ENCODE data around the gene FLVCR2.

The FLVCR2 gene

GRCh38 chr14:75554482-75554881 lies 23.9 kb upstream of the FLVCR2 start:
- DNase-seq, result no peak

DNA sequence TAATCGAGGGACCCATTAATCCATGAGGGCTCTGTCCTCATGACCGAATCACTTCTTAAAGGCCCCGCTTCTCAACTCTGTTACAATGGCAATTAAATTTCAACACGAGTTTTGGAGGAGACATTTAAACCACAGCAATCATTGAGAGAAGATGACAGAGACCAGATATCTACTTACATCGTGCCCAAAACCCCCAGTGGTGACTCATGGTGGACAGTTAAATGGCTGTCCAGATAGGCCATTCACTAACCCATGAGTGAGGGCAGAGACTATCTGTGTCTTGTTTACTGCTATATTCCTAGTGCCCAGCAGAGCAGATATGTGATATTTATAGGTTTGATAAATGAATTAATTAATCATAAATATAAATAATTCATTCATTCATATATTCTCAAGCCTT lies 20.0 kb upstream of the FLVCR2 start:
- DNase-seq, result peak; percentile 77 to 88 (median 82)

DNA sequence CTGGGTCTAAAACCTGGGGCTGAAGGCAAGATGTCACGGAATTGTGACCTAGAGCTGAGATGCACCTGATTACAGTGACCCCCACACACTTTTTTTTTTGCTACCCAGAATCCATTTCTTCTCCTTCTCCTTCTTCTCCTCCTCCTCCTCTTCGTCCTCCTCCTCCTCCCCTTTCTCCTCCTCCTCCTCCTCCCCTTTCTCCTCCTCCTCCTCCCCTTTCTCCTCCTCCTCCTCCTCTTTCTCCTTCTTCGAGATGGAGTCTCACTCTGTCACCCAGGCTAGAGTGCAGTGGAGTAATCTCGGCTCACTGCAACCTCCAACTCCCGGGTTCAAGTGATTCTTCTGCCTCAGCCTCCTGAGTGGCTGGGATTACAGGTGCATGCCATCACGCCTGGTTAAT lies 19.4 kb upstream of the FLVCR2 start:
- no peak for DNase-seq

DNA sequence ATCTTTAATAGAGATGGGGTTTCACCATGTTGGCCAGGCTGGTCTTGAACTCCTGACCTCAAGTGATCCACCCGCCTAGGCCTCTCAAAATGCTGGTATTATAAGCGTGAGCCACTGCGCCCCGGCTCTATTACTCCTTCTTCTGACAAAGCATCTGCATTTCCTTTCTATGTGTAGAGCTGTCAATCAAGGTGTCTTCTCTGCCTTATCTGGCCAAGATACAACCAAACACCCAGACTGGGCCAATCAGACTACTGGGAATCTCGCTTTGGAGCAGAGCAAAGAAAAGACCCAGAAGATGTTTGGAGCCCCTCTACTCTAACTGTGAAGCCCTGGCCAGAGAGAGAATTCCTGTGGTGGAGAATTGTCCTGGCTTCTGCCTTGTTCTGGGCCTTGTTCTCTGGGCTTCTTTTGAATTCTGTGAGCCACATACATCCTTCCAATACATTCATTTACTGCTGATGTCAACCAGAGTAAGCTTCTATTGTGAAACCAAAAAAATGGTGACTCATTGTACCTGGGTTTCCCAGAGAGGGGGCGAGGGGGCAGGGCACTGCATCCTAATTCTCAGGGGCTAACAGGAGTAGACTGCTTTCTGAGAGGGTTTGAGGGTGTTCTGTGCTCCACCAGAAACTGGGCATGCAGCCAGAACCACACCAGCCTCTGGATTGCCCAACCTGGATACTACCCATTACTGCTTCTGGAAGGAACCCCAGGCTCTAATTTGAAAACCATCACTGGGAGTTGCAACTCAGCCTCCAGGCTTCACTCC lies 18.8 kb upstream of the FLVCR2 start:
- peak; percentile 75 to 88 (median 77) for DNase-seq

DNA sequence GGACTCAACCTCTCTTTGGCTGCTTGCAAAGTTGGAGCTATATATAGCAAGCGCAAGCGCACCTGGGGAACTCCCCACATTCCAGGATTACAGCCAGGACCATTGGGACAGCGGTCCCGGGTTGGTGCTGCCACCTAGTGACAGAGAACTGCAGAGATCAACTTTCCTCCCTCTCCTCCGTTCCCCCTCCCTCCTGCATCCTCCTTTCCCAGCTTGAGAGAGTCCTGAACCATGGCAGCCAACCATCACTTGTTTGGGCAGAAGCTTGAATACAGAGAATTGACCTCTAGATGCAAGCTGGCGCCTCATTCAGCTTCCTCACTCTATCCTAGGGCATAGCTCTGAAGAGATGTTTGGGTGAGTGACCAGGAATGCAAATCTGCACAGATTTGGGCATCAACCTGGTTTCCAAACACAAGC lies 17.4 kb upstream of the FLVCR2 start:
- peak; percentile 70 to 85 (median 75) for DNase-seq

DNA sequence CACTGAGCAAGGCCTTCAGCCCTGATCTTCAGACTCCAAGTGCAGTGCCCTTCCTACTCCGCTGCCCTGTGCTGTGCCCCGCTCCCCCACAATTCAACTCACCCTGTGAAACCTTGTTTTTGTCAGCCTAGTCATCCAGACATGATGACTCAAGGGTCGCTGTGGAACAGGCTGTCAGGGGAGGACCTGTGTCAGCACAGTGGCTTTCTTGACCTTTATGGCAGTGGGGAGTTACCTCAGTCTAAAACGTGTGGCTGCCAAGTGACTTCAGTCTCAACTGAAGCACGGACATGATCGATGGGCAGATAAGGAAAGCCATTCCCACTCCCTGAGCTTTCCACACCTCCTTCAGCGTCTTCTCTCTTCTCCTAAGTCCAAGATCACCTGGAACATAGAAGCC lies 16.3 kb upstream of the FLVCR2 start:
- peak; percentile 39 to 64 (median 42) for DNase-seq

DNA sequence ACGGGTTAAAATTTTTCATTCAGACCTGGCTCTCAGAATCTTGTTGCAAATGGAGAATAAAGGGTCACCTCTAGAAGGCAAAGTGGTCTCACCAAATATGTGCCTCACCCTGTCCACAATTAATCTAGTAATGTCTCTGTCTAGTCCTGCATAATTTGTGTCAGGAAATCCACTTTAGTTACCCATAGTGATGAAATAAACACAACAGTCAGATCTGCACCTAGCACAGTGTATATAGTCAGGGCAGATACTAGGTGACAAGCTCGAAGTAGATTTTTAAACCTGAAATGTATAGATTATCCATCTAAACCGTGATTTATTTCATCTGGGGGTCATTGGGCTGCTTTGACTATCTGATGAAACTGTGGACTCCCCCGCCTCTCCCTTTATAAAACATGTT lies 15.9 kb upstream of the FLVCR2 start:
- DNase-seq, result no peak

GRCh38 chr14:75563931-75564330 lies 14.5 kb upstream of the FLVCR2 start:
- DNase-seq, result no peak

GRCh38 chr14:75565056-75565455 lies 13.4 kb upstream of the FLVCR2 start:
- DNase-seq, result no peak

GRCh38 chr14:75566321-75566720 lies 12.1 kb upstream of the FLVCR2 start:
- DNase-seq, result peak; percentile 69 to 81 (median 71)

DNA sequence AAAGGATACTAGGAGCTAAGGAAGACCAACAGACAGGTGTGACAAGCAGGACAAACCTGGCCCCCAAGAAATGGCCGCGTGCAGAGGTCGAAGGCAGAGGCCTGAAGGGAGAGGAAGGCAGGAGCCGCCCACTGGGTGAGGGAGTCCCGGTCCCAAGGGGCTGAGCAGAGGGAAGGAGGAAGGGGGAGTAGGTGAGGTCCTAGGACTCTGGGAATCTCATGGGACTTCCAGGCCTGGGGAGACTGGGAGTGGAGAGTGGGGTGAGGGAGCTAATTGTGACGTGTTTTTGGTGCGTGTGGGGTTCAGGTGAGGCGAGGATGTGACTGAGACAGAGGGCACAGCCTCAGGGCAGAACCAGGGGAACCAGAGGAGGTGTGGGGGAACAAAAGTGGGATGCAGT lies 11.7 kb upstream of the FLVCR2 start:
- DNase-seq, result no peak

DNA sequence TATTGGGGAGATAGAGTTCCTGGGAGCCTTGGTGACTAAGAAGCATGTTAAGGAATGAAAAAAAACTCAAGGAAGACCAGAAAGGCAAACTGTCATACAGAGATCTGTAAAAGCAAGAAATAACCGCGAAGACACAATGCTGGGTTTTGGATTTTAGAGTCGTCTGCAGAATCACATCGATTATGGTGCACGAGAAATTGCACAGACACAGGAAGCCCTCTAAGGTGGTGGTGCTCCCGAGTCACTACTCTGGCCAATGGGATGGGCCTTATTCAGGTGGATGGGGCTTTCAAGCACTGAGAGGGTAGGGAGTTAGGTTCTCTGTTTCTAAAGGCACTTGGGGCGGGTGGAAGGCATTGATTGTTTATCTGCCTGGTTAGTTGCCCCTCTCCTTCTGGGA lies 10.3 kb upstream of the FLVCR2 start:
- no peak for DNase-seq

DNA sequence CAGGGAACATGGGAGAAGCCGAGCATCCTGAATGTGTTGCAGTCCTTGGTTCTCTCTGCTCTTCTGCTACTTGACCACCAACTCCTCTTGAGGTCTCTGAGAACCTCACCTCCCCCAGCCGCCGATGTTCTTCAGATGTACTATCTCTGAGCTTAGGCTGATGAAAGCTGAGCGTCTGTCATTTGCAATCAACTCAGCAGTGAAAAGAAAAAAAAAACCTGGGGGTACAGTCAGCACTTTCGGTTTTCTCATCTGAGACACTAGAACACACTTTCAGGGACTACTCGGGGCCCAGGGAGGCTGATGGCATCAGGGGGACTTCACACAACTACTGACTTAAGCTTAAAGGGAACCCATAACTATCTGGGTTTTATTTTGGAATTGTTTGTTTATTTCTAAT lies 9.6 kb upstream of the FLVCR2 start:
- no peak for DNase-seq

DNA sequence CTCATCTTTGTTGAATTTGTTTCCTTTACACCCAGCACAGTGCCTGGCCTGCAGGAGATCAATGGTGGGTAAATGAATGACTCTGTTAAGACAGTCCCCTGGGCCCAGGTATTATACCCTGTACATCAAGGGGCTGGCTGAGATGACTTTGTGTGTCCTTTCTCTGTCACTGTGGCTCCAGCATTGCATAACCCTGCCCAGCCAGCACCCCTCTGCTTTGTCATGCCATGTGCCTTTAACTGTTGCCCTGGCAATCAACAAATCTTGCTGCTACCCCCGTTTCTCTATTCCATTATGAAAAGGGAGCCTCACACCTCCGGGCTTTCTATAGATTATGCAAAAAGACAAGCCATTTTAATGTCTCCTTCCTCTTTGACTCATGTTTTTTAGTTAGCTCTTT lies 7.6 kb upstream of the FLVCR2 start:
- peak; percentile 45 to 70 (median 61) for DNase-seq

DNA sequence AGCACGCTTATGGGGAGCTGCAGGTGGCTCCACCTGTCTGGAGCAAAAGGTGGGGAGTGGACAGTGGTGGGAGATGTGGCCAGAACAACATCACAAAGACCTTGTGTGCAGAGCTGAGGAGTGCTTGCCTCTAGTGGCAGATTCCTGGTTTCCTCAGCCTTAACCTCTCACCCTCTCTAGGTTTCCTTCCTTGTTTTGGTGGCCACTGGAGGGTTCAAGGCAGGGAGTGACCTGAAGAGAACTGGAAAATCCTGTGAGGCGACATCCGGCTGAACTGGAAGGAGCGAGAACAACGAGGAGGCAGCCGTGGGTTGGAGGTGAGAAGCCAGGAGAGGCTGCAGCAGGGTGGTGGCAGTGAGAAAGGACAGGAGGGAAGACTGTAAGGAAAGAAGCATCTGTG lies 6.3 kb upstream of the FLVCR2 start:
- DNase-seq, result no peak

GRCh38 chr14:75577090-75577489 lies 1.3 kb upstream of the FLVCR2 start:
- DNase-seq, result no peak

DNA sequence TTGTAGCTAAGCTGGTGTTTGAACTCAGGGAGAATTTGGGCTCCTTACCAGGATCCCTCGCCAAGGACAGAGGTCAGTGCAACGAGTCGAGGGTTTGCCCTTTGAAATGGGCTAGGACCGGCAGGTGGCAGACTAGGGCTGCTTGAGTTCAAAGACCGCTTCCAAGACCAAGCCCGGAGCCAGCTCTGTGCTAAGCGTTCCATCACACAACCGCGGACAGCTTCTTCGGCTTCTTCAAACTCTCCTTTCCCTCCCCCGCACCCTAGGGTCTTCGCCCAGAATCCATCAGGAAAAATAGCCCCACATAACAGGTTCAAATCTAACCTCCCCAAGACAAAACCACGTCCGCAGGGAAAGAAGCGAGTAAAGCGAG lies 705 bp upstream of the FLVCR2 start:
- DNase-seq, result peak; percentile 91 to 93 (median 93)

GRCh38 chr14:75578786-75579337 lies 442 bp downstream of the FLVCR2 start:
- DNase-seq, result no peak

DNA sequence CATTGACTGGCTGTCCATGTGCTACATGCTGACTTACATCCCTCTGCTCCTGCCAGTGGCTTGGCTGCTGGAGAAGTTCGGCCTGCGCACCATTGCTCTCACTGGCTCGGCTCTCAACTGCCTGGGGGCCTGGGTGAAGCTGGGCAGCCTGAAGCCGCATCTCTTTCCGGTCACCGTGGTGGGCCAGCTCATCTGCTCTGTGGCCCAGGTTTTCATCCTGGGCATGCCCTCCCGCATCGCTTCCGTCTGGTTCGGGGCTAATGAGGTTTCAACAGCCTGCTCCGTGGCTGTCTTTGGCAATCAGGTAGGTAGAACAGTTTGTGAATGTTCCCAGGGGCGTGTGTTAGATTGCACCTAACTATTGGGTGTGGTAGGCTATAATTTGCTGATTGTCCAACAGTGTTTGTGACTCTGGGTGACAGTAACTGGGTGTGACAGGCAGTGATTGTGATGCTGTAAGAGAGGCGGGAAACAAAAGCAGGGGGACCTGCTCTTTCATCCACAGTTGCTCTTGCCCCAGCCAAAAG lies 981 bp downstream of the FLVCR2 start:
- DNase-seq, result no peak

DNA sequence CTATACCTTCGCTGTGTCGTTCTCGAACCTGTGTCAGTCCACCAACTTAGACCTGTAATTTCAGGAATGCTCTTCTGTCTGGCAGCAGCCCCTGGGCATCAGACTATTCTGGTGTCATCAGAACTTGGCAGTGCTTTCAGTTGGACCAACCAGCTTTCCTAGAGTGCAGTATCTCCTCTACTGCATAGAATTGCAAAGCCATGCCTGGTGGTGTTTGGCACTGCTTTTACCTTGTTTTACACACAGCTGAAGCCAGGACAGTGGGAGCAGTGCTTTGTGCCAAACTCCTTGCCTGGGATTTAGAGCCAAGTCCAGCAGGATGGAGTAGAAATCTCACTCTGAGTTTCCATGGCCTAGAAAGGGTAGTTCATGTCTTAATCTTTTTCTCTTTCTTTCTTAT lies 1.5 kb downstream of the FLVCR2 start:
- DNase-seq, result no peak

DNA sequence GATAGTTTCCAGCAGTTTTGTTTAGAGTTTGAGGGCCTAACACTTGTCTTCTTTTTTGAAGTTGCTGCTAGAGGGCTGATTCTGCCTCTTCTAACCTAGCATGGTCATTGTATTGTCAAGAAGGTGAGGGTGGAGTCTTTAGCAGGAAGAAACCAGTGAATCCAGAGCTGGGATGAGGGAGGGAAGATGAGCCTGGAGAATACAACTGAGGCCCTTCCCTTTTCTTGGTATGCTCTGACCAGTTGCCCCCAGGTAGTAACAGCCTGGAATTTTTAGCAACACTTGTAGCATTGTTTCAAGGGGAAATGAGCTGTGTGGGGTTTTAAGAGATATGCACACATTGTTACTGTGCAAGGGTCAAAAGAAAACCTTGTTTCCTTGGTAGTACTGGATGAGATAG lies 9.0 kb downstream of the FLVCR2 start:
- DNase-seq, result no peak

- DNase-seq, result peak; percentile 34 to 65 (median 36)
These were observed 11.5 kb downstream of the FLVCR2 start for GRCh38 chr14:75589931-75590330.

DNA sequence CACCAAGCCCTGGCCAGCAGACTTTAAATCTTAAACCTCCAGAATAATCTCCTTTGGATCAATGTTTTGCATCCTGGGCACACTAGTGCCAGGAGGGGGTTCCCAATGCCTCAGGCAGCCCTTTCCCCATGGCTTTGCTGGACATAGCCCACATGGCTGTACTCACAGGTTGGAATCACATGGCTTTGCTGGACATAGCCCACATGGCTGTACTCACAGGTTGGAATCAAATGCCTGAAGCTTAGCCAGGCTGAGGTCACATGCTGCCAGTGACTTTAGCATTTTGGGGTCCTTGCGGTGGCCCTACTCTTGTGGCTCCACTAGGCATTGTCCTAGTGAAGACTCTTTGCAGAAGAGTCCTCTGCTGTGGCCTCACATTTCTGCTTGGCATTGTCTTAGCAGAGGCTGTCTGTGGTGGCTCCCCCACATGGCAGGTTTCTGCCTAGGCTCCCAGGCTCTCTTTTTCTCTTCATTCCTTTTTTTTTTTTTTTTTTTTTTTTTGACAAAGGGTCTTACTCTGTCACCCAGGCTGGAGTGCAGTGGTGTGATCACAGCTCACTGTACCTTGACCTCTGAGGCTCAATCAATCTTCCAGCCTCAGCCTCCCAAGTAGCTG lies 13.0 kb downstream of the FLVCR2 start:
- DNase-seq, result no peak

GRCh38 chr14:75591987-75592575 lies 13.7 kb downstream of the FLVCR2 start:
- no peak for DNase-seq
